Psoas muscle (tissue), 8 donors: ENCODE data around the gene LCP2. TPM values are rescaled to one million over a fixed set of nuclear protein-coding genes. Genes with fewer than 3 reads are reported as not detected.
"Not testable (repeated sequence)": the region's sequence is repeated elsewhere in the genome, so short reads cannot be mapped to it uniquely, and the experiment has no call there.

Experiments used
- ATAC-seq, 4 donors: fragments of 200-7000 bp; cut with Tn5 transposase; one replicate each; pipeline ENCODE4 v1.9.1; 2020; ENCODE audit warnings: moderate library complexity in 3 of 4, mild to moderate bottlenecking in 2 of 4
- DNase-seq, 2 donors: peaks; one replicate each; pipeline ENCODE4 v3.0.0-alpha.2; 2020
- H3K27ac ChIP-seq: fragments of 200-600 bp; one replicate; pipeline ENCODE4 v1.8.0; 2022
- H3K27me3 ChIP-seq, 3 donors: fragments of 200-600 bp in 1 of 3; one replicate each; pipeline versions ENCODE4 v1.6.1 to v1.8.0; 2013 to 2022; ENCODE audit warnings: low read length in 2 of 3, mild to moderate bottlenecking in 2 of 3, moderate library complexity in 1 of 3; ENCODE audit not compliant: insufficient read depth in 3 of 3
- H3K36me3 ChIP-seq, 2 donors: fragments of 200-600 bp in 1 of 2; one replicate each; pipeline versions ENCODE4 v1.6.1 to v1.8.0; 2013 to 2022; ENCODE audit warnings: low read depth in 1 of 2, mild to moderate bottlenecking in 1 of 2, moderate library complexity in 1 of 2; ENCODE audit not compliant: insufficient read depth in 1 of 2
- H3K4me1 ChIP-seq: fragments of 200-600 bp; one replicate; pipeline ENCODE4 v1.8.0; 2022
- H3K4me3 ChIP-seq: fragments of 200-600 bp; one replicate; pipeline ENCODE4 v1.8.0; 2022; ENCODE audit warnings: mild to moderate bottlenecking
- H3K9me3 ChIP-seq: fragments of 200-600 bp; one replicate; pipeline ENCODE4 v1.8.0; 2022
- CTCF ChIP-seq: fragments of 200-600 bp; IDR thresholded peaks from one replicate; pipeline ENCODE4 v1.8.0; 2022; ENCODE audit warnings: antibody characterized with exemption
- WGBS, 3 donors: extraction: QIAGEN DNeasy Blood & Tissue Kit; methylation state at CpG; one replicate each; pipeline versions ENCODE4 v1.1.6 to v1.1.7; 2013; 5-methylcytosine and 5-hydroxymethylcytosine counted together
- intact Hi-C, 2 donors: fragments of 100-400 bp; cut with DNase I; formaldehyde crosslinking; loops; one replicate each; pipeline versions ENCODE4 v1.11.0 to v1.14.2; 2022
- polyA plus RNA-seq, 3 donors: library from polyadenylated mRNA; stranded (reverse); fragments of 200-250 nt; gene quantifications; one replicate each; pipeline ENCODE4 v1.2.3, GENCODE V29; 2013
- total RNA-seq, 4 donors: library from RNA; stranded (reverse); fragmentation: NEBNext Ultra II Directional in 2 of 4; extraction: Animal tissue kit (Norgen Biotek cat#: 25700) in 2 of 4; gene quantifications; one replicate each; pipeline versions ENCODE4 v1.2.1 to v1.2.4, GENCODE V29; 2021 to 2023
- donor health status: healthy with polysubstance abuse.
- donor health status: DM: no; HTN: no; CAD: no; lungs with moderate emphysema.
- donor health status: Bipolar disorder and iron deficiency.
- donor health status: healthy.
- donor health status: DM: yes; HTN: yes; CAD: no.
- donor health status: DM: no; HTN: no; CAD: no.
- donor health status: DM: no; HTN: no; CAD: no.
- donor health status: DM: yes; HTN: yes; CAD: no.

LCP2 gene
- total and polyA plus RNA-seq, 7 donors, result 0.76 to 6.0 (median 4.2) TPM

- Histone ChIP-seq H3K36me3 (peaks cover 0 to 15% of the 10 kb centered on the region in 2 donors), H3K4me3 (no peak overlapping the region), H3K9me3 (no peaks in the 10 kb centered on the region), H3K27ac (no peak overlapping the region), H3K4me1 (no peaks in the 10 kb centered on the region), H3K27me3 (peaks cover 0 to 2% (median 0%) of the 10 kb centered on the region in 3 donors)
- DNase-seq (no peak), ATAC-seq (no peak)
- 52 to 65% (median 63%) methylated on average over 2 of the region's 2 CpGs for WGBS, 3 donors
- intact Hi-C loops, result no loop called here
- TF ChIP-seq CTCF, result no peak
Observed at GRCh38 chr5:170247363-170247762, 50.2 kb downstream of the LCP2 start.

DNA sequence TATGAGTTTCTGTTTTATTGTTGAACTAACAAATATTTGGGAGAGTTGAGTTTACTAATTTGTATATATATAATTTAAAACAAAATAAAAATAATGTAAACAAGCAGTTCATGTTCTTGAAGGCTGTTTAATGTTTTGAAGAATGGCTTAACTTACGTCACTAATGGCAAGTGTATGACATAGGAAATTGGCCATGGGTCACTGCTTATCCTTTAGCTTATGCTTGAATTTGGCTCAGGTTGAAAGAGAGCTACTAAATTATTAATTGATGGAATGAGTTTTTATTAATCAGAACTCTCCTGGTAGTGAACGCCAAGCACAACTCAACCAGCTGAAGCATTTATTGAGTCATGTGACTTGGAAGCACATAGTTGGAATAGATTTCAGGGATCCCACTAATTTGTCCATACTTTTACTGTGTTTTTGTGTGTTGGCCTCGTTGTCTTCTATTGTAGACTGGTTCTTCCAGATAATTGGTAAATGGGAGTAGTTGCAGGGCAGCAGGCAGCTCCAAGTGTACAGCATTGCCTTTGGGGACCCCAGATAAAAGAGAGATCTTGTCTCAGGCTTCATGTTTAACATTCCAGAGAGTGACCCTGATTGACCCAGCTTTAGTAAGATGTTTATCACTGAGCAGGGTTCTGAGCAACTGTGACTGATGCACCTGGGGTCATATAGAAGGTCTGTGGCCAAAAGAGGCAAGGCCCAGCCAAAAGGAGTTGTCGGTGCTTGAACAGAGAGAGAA lies 51.3 kb downstream of the LCP2 start:
- TF ChIP-seq CTCF, result no peak
- Histone ChIP-seq H3K36me3 (peaks cover 0 to 15% of the 10 kb centered on the region in 2 donors), H3K4me1 (no peaks in the 10 kb centered on the region), H3K4me3 (no peak overlapping the region), H3K27ac (no peak overlapping the region), H3K27me3 (no peaks in the 10 kb centered on the region), H3K9me3 (no peaks in the 10 kb centered on the region)
- intact Hi-C loops, result no loop called here
- WGBS, 3 donors, result 61 to 66% (median 65%) methylated on average over 4 of the region's 4 CpGs
- DNase-seq (no peak), ATAC-seq (no peak)

- H3K4me1 ChIP-seq, DNase-seq, H3K9me3 ChIP-seq, H3K4me3 ChIP-seq, H3K27me3 ChIP-seq, intact Hi-C loops, H3K36me3 ChIP-seq, H3K27ac ChIP-seq, ATAC-seq: not testable (repeated sequence)
- WGBS, 3 donors, result 92 to 95% (median 95%) methylated on average over 15 to 18 of the region's 23 CpGs
Observed at GRCh38 chr5:170245436-170245835, 52.1 kb downstream of the LCP2 start.

DNA sequence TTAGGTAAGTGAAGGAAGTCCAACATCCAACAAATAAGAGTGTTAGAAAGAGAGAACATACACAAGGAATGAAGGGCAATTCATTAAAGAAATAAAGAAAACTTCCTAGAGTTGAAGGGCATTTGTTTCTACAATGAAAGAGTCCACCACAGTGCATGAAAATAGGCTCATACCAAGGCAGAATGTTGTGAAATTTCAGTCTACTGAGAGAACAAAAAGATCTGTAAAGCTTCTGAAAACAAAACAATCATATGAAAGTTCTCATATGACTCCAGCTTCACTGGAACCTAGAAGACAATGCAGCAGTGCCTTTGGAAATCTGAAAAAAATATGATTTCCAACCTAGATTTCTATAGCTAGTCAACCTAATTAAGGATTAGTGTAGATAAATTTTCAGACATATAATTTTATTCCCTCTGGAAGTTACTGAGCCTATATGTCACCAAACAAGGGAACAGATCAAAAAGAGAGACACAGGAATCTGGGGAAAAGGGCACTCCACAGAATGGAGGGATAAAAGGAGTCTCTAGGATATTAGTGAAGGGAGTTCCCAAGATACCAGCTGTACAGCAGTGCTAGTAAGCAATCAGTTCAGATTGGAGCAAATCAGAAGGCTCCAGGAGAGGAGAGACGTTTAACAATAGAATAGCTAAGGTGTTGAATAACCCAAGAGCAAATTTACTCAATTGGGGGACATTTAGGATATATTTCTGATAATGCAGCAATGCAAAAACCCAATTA lies 59.0 kb downstream of the LCP2 start:
- Histone ChIP-seq H3K9me3 (no peaks in the 10 kb centered on the region), H3K4me3 (no peak overlapping the region), H3K4me1 (no peaks in the 10 kb centered on the region), H3K36me3 (no peaks in the 10 kb centered on the region), H3K27me3 (no peaks in the 10 kb centered on the region), H3K27ac (no peak overlapping the region)
- DNase-seq (no peak), ATAC-seq (no peak)
- WGBS, 3 donors, result 20 to 33% (median 25%) methylated on average over 1 of the region's 1 CpG
- TF ChIP-seq CTCF, result no peak
- intact Hi-C loops, result no loop called here
